Limb (tissue), 2 donors: ENCODE data around the gene PRDM10.
"Not testable (repeated sequence)": the region's sequence is repeated elsewhere in the genome, so short reads cannot be mapped to it uniquely, and the experiment has no call there.

Experiments
- DNase-seq, 2 donors: peaks; one replicate each; pipeline ENCODE4 v3.0.0-alpha.2; 2016; ENCODE audit errors: extremely low spot score in 2 of 2

PRDM10 gene, protein sequence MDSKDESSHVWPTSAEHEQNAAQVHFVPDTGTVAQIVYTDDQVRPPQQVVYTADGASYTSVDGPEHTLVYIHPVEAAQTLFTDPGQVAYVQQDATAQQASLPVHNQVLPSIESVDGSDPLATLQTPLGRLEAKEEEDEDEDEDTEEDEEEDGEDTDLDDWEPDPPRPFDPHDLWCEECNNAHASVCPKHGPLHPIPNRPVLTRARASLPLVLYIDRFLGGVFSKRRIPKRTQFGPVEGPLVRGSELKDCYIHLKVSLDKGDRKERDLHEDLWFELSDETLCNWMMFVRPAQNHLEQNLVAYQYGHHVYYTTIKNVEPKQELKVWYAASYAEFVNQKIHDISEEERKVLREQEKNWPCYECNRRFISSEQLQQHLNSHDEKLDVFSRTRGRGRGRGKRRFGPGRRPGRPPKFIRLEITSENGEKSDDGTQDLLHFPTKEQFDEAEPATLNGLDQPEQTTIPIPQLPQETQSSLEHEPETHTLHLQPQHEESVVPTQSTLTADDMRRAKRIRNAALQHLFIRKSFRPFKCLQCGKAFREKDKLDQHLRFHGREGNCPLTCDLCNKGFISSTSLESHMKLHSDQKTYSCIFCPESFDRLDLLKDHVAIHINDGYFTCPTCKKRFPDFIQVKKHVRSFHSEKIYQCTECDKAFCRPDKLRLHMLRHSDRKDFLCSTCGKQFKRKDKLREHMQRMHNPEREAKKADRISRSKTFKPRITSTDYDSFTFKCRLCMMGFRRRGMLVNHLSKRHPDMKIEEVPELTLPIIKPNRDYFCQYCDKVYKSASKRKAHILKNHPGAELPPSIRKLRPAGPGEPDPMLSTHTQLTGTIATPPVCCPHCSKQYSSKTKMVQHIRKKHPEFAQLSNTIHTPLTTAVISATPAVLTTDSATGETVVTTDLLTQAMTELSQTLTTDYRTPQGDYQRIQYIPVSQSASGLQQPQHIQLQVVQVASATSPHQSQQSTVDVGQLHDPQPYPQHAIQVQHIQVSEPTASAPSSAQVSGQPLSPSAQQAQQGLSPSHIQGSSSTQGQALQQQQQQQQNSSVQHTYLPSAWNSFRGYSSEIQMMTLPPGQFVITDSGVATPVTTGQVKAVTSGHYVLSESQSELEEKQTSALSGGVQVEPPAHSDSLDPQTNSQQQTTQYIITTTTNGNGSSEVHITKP

DNA sequence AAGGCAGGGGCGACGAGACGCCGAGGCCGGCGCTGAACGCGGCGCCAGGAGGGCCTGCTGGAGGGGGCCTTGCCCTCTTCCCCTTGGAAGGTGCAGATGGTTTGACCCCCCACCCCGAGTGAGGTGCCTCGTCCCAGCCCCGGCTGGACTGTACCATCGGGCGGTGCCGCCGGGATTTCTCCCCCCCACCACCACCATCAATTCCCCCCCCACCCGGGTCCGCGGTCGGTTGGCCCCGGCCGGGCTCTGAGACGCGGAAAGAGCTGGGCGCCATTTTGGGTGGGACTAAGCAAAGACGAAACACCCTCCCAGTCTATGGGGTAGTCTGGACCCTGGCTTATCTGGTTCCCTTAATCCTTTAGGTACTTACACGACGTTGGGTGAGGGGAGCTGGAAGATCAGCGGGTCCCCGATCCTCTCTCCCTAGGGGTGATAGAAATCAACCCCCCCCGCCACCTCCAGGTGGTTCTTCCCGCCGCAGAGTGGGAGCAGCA lies at the start of gene PRDM10:
Gene PRDM10, minus strand, starts transcription at position 484 of the 494 bp plus-strand sequence. CDS start 41,871 bp downstream, outside the sequence.
- DNase-seq = peak; percentile 92 to 97

DNA sequence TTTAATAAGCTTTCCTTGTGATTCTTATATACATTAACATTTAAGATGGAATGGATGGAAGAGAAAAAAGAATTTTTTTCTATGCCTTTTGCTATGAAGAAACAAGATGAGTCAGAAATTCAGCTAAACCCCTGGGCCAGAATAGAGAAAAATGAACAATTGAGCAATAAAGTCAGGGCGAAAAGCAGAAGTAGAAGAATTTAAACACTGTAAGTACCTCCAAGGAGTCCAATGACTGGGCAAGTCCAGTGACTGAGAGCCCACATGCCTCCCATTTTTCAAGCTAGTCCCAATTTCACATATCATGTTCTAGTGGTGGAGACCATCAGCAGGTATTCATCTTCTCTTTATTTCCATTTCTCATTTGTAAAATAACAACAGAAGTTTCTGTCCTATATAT lies 48.4 kb upstream of the PRDM10 start:
- DNase-seq = no peak

DNA sequence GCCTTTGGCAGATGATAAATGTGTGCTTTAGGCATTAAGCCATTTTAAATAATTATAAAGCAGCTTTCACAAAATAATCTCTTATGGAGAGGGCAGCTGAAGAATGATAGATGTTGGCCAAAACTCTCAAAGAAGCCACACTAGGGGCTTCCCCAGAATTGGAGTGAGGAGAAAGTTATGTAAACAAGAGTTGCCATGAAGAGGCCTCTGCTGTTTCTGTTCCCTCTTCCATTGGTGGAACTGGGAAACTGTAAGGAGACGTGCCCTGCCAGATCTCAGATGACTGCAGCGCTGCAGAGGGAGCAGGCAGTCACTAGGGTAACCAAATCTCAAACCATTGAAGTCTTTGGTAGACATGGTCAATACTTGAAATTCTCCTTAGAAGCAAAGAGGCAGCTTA lies 47.6 kb upstream of the PRDM10 start:
- DNase-seq = no peak

DNA sequence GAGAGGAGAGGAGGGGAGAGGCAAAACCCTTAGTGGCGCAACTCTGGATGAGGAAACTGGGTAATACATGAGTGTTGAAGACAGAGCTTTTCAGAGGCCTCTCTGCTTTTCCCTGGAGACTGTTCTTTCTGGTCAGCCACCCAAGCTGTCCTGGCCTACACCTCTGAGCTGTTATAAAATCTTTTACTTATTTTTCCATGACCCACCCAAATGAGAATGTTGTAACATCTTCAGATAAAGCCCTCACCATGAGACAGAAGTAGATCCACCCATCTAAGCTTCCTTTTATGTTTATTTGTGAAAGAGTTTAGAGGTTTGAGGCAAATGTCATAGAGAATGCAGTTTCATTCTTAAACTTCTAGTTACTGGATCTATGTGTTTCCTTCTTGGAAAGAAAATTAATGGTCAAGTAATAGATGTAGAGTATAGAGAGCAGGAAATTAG lies 46.7 kb upstream of the PRDM10 start:
- no peak for DNase-seq

DNA sequence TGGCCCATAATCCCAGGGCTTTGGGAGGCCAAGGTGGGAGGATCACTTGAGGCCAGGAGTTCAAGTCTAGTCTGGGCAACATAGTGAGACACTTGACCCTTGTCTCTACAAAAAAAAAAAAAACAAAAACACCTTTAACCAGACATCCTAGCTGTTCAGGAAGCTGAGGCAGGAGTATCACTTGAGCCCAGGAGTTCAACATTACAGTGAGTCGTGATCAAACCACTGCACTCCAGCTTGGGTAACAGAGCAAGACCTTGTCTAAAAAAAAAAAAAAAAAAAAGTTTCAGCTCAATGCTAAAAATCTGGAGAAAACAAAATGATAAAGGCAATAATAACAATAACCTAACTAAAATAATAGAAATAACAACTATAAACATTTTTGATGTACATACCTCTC lies 44.5 kb upstream of the PRDM10 start:
- no peak for DNase-seq

DNA sequence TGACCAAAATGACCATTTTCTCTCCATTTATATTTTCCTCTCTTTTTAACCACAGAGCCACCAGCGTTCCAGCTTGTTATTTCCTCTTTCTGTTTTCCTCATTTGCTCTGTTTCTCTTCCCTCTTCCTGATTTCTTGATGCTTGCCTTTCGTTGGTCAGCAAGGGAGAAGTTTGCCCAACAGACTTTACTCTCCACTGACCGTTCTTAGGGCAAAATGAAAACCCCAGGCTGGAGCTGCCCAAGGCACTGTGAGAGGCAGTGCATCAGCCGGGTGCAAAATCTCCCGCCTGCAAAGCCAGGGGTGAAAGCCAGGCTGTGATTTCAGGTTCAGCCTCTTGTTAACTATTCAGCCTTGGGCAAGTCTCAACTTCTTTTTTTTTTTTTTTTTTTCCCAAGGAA lies 40.9 kb upstream of the PRDM10 start:
- DNase-seq = no peak

DNA sequence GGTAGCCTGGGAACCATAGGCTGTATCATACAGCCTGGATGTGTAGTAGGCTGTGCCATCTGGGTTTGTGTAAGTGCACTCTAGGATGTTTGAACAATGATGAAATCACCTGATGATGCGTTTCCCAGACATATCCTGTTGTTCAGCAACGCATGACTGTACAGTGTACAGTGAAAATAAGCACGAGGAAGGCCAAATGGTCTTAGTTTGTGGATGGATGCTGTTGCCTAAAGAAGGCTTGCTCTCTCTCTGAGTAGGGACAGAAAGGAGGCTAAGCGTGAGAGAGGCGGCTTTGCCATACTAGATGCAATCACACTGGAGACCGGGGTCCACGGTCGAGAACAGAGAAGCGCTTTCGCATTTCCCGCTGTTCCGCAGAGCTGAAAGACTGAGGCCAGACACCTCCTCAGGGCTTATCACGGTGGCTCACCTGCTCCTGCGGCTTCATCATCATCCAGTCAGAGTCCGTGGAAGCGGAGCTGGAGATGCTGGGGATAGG lies 39.5 kb upstream of the PRDM10 start:
- no peak for DNase-seq

DNA sequence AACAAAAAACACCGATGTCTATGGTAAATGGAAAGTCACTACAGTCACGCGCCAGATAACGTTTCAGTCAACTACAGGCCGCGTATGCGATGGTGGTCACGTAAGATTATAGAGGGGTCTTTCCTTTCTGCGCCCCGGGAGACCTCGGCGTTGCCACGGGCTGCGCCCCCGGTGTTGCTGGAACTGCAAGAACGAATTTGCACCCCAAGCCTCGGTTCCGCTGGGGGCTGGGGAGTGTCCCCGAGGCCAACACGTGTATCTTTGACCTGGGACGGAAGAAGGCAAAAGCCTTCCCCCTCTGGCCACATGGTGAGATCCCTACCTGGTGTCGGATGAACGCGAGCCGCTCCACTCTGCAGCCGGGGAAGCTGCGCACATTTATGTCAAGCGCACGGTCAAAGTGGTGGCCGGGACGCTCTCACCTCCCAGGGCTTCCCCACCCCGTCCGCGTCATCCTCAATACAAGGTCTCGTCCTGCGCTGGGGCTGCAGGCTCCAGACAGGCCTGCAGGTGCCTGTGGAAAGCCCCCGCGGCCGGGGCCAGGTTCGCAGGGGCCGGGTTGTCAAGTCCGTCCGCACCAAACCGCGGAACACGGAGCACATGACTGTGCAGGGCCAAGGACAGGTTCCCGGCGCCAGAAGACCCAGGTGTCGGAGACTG lies 37.8 kb upstream of the PRDM10 start:
- no peak for DNase-seq

DNA sequence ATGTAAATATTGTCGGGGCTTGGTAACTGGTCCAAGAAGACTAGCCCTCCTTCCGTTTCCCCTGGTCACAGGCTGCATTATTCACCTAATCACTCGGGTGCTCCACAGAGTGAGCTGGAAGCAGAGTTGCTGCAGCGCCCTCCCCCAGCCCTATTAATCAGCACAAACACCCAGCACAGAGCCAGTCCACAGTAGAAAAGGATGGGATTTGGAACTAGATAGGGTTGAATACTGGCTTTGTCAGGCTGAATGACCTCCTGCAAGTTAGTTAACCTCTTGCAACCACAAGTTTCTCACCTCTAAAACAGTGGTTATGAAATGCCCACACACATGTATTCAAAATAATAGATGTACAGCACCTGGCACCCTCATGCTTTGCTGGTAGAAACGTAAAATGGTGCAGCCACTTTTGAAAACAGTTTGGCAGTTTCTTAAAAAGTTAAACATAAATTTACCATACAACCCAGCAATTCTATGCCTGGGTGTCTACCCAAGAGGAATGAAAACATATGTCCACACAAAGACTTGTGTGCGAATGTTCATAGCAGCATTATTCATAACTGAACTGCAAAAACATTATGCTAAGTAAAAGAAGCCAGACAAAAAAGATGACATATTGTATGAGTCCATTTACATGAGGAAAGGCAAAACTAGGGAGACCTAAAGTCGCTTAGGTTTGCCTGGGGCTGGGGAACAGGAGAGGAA lies 35.4 kb upstream of the PRDM10 start:
- DNase-seq = no peak

DNA sequence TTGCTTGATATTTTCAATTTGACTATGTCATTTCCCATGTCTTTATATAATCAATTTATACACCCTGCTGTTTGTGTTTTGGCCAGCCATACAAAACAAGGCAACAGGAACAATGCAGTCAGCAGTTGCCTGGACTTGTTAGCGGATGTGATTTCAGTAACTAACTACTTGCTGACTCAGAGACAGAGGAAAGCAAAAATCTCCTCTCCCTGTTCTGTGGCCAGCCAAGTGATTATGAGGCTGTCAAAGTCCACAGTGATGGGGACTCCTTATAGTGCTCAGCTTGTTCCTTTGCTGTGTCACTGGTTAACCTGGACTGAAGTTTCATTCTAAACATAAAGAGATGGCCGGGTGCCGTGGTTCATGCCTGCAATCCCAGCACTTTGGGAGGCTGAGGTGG lies 34.4 kb upstream of the PRDM10 start:
- no peak for DNase-seq

DNA sequence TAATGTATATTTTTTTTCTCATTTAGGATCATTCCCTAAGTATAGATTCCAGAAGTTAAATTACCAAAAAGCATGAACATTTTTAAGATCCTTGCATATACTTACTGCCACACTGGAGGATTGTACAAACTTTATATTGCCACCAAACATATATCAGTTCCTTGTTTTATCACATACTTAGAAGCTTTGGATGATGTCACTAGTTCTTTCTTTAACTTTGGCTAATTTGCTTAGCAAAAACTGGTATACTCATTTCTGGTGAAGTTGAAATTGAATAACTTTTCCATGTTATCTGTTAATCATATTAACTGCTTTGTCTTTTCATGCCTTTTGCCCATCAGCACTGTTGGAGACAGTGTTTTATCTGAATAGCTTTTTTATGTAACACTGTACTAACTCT lies 31.6 kb upstream of the PRDM10 start:
- DNase-seq = no peak

DNA sequence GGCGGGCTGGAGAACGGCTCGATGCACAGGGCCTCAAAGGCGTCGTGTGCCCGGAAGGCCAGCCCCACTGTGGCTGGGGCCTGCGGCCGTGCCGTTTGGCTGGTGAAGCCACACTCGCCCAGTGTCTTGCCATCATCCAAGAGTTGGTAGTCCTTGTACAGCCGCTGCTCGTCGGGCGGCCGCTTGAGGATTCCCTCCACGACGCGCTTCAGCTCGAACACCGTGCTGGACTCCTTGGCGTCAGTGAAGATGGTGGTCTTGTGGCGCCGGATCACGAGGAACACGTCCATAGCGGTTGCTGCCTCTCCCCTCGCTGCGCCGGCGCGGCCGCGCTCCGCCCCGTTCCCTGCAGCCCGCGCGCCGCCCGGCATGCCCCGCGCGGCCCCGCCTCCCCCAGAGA lies 30.3 kb upstream of the PRDM10 start:
- DNase-seq = no peak

DNA sequence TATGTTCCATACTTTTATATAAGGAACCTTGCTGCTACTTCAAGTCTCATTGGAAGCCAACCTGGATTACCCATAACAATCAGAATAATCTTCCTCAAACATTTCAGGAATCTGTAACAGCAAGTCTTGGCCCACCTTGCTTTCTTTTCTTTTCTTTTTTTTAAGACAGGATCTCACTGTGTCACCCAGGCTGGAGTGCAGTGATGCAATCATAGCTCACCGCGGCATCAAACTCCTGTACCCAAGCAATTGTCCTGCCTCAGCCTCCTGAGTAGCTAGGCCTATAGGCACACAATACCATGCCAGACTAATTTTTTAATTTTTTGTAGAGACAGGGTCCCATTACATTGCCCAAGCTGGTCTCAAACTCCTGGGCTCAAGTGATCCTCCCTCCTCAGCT lies 29.3 kb upstream of the PRDM10 start:
- DNase-seq = no peak

DNA sequence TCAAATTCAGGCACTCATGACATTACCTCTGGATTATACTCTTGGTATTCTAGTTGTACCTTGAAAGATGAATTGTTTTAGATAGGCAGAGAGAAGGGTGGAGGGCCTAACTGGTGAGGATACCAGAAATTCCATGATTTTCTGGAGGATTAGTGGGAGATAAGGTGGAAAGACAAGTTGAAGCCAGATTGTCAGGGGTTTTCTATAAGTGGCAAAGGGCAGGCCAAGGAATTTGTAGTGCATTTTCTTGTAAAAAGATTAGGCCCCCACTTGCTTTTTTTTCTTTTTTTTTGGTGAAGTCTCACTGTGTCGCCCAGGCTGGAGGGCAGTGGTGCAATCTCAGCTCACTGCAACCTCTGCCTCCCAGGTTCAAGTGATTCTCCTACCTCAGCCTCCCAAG lies 28.4 kb upstream of the PRDM10 start:
- no peak for DNase-seq

DNA sequence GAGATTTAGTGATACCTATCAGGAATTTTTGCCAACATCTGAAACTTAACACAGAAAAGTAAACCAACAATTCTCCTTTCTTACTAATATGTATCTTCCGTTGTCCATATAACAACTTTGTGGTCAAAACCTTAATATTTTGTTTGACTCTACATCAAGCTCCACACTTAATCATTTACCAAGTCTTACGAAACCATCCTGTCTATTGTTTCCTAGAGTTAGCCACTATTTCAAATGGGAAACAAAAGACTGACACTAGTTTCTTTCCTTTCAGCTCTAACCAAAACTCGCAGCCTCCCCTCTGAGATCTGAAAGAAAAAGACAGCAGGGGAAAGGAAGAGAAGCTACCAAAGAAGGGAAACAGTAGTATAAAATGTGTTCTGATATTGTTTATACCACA lies 26.5 kb upstream of the PRDM10 start:
- no peak for DNase-seq

DNA sequence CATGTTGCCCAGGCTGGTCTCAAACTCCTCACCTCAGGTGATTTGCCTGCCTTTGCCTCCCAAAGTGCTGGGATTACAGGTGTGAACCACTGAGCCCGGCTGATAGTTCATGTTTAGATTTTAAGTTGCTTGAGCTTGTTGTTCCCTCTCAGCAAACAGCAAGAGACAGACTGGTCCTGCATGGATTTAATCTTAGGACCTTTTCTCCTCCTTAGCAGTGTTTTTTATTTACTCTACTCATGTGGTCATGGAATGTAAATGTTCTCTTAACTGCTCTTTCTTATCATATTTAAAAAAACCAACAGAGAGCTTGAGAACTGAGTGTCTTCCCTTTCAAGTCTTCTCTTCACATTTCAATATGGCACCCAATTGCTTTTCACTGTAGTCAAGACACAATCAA lies 22.7 kb upstream of the PRDM10 start:
- DNase-seq = no peak

DNA sequence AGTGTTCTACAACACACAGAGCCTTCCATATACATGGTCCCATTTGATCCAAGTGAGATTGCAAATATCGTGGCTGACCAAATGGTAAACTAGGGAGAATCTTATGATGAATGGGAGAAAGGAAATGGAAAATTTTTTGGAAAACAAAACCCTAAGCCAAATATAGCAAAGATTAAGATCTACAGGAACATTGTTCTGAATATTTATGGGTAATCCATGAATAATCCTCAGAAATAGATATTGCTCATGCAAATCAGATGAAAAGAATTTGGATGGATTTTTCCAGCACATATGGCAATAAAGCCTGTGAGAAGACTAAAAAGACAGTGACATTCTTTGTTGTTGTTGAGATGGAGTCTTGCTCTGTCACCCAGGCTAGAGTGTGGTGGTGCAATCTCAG lies 21.7 kb upstream of the PRDM10 start:
- no peak for DNase-seq

DNA sequence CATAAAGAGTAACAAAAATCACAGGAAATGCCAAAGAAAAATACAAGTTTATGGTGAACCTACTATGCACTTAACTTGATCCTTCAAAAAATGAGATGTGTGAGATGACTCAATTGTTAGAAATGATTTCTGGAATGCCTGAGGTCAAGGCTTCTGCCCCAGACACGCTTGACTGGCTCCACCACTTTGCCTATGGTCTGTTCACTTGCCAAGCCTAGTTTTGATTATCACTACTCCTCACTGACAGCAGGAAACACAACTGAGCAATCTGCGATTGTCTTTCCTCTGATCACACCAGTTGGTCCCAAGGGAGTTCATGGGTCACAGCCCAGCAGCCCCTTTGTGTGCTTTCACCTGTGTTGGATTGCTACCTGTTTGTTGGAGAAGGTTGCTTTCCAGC lies 20.6 kb upstream of the PRDM10 start:
- no peak for DNase-seq

DNA sequence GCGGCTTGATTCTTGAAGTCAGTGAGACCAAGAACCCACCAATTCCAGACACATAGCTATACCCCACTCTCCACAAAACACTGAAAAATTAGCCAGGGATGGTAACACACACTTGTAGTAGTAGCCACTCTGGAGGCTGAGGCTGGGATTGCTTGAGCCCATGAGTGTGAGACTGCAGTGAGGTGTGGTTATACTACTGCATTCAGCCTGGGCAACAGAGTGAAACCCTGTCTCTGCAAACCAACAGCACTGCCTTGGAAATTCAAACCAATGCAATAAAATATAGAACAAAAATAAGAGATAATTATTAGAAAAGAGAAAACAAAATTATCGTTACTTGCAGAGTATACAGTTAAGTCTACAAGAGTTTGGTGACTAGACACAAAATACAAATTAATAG lies 20.2 kb upstream of the PRDM10 start:
- DNase-seq = no peak

DNA sequence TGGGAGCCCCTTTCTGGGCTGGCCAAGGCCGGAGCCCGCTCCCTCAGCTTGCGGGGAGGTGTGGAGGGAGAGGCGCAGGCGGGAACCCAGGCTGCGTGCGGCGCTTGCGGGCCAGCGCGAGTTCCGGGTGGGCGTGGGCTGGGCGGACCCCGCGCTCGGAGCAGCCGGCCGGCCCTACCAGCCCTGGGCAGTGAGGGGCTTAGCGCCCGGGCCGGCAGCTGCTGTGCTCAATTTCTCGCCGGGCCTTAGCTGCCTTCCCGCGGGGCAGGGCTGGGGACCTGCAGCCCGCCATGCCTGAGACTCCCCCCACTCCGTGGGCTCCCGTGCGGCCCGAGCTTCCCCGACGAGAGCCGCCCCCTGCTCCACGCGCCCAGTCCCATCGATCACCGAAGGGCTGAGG lies 19.0 kb upstream of the PRDM10 start:
- DNase-seq = not testable (repeated sequence)

DNA sequence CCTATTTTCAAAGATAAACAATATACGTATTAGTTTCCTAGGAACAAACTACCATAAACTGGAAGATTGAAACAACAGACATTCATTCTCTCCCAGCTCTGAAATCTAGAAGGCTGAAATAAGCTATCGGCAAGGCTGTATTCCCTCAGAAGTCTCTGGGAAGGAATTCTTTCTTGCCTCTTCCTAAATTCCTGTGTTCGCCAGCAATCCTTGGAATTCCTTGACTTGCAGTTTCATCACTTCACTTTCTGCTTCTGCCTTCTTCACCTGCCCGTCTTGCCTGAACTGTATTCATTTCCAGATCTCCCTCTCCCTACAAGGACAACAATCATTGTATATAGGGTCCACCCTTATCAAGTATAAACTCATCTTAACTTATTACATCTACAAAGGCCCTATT lies 17.7 kb upstream of the PRDM10 start:
- no peak for DNase-seq
